K562 treated with DMSO at 1 percent for 24 hours (cell line): ENCODE measurements around the gene ACADL. TPM values are rescaled to one million over a fixed set of nuclear protein-coding genes. Genes with fewer than 3 reads are reported as not detected.

Source experiments
- total RNA-seq: library from RNA; unstranded; fragments of 300-600 nt; gene quantifications from 2 replicates; pipeline ENCODE4 v1.2.3, GENCODE V29; 2022; ENCODE audit warnings: low read depth; ENCODE audit not compliant: insufficient read depth

The ACADL gene
- total RNA-seq = not detected in 2 replicates

DNA sequence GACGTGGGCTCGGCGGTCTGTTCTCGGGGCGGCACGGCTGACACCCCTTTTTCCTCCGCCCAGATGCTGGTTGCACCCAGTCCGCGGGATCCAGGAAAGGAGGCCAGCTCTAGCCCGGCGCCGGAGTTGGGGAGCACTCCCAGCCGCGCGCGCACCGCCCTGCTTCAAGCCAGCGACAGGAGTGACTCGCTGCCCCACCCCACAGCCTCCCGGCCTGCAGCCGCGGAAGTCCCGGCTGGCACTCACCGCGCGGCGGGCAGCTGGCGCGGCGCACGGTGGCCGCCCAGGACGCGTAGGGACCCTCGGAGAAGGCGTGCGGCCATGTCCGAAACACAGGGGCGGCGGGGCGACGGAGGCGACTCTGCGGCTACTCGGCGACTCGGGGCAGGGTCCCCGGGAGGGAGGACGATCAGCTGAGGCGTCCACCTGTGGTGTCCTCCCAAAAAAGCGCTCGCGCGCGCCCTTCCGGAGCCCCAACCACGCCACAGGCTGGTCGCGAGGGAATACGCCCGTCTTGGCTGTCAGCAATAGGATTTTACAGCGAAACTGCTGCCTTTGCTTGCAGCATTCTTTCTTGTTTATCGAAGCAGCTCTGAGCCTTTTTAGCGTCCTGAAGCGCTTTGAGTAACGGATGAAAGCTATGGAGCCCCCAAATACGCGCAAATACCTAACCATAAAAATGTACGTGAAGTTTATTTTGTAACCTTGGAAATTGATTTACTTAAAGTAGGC lies at the start of gene ACADL:
ACADL (minus strand) TSS at position 507 of the 732 bp plus-strand sequence; CDS start at position 323, 184 bp downstream.

DNA sequence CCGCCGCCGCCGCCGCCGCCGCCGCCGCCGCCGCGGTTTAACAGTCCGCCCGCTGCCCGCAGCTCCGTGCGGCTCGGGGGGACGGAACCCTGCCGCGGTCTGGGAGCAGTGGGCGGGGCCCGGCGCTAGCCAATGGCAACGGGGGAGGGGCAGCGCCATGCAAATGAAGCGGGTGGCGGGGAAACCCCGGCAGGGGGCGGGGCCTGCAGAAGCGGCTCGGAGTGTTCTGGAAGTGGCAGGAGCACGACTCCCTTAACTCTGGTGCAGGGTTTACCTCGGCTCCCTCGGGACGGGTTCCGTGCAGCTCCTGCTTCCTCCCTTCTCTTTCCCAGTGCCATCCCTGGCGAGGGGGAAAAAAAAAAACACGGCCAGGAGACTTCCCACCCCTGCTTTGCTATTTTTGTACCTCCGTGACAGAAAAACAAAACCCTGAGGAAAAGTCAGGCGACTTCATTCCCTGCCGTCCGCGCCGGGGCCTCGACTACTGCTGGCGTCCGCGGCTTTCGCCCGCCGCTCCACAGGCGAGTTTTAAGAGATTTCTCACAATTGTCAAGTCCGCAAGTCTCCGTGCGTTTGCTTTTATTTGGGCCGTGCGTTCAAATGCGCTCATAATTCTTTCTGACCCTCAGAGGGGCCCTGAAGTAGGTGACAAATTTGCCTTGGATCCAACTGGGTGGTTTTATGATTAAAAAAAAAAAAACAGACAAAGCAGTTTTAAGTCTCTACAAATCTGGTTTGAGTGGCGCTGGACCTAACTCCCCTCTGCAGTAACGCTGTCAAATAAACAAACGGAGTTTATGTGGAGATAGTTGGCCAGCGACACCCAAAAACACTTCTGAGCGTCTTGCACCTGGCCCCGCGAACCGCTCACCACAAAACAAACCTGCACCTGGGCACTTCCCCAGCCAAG lies 53.7 kb downstream of the ACADL start, which contains the start of gene KANSL1L:
KANSL1L (minus strand) TSS at position 101 of the 910 bp plus-strand sequence. CDS start 16,827 bp downstream, outside the sequence.

Other genes with a start within 250 kb of the ACADL start
- 11.3 and 13.0 TPM in 2 replicates for gene RPE, start 222.8 kb downstream of the ACADL start, total RNA-seq
- gene KANSL1L, start 54.0 kb downstream of the ACADL start, total RNA-seq = 1.8 and 2.7 TPM in 2 replicates
- not detected in 2 replicates for gene MYL1, start 89.7 kb upstream of the ACADL start, total RNA-seq